Left forelimb (tissue), 1 donor: ENCODE results near the gene SNRPA1.

ENCODE experiments used
- DNase-seq: peaks from one replicate; pipeline ENCODE4 v3.0.0-alpha.2; 2018; ENCODE audit warnings: low spot score

Gene SNRPA1

GRCh38 chr15:101242160-101242998 lies 52.7 kb downstream of the SNRPA1 start:
- peak; percentile 63 for DNase-seq

GRCh38 chr15:101240358-101240757 lies 54.7 kb downstream of the SNRPA1 start:
- peak; percentile 20 for DNase-seq

- no peak for DNase-seq
Observed at GRCh38 chr15:101239724-101240136, 55.3 kb downstream of the SNRPA1 start.

GRCh38 chr15:101237251-101237650 lies 57.8 kb downstream of the SNRPA1 start:
- DNase-seq, result no peak

- no peak for DNase-seq
Observed at GRCh38 chr15:101233651-101234280, 61.3 kb downstream of the SNRPA1 start.

GRCh38 chr15:101232677-101233076 lies 62.4 kb downstream of the SNRPA1 start:
- no peak for DNase-seq
